Progenitor cell of endocrine pancreas (in vitro differentiated cells): Measurements from ENCODE around the gene SYNE2. TPM values are rescaled to one million over a fixed set of nuclear protein-coding genes. Genes with fewer than 3 reads are reported as not detected.
"Not testable (repeated sequence)": the region's sequence is repeated elsewhere in the genome, so short reads cannot be mapped to it uniquely, and the experiment has no call there.

ENCODE experiments used
- DNase-seq: peaks from one replicate; pipeline ENCODE4 v3.0.0; 2021; ENCODE audit warnings: low spot score; ENCODE audit not compliant: unreplicated experiment
- H3K27ac Mint-ChIP-seq: 2 replicates; pipeline ENCODE4 v1.8.0; 2021; ENCODE audit warnings: mild to moderate bottlenecking, moderate library complexity, mixed read lengths
- H3K27me3 Mint-ChIP-seq: 2 replicates; pipeline ENCODE4 v1.8.0; 2021; ENCODE audit warnings: mixed read lengths
- H3K36me3 Mint-ChIP-seq: 2 replicates; pipeline ENCODE4 v1.8.0; 2022; ENCODE audit warnings: mixed read lengths; ENCODE audit not compliant: insufficient read depth
- H3K4me1 Mint-ChIP-seq: 2 replicates; pipeline ENCODE4 v1.8.0; 2021; ENCODE audit warnings: low read depth, mixed read lengths
- H3K4me3 Mint-ChIP-seq: 2 replicates; pipeline ENCODE4 v1.8.0; 2021; ENCODE audit warnings: low read depth, mild to moderate bottlenecking, moderate library complexity, mixed read lengths
- H3K9me3 Mint-ChIP-seq: 2 replicates; pipeline ENCODE4 v1.8.0; 2021; ENCODE audit warnings: low read depth, mixed read lengths
- CTCF ChIP-seq: fragments of 200-600 bp; sonication (generic); IDR thresholded peaks from one replicate; pipeline ENCODE4 v1.5.0; 2021; ENCODE audit warnings: antibody characterized with exemption, mild to moderate bottlenecking; ENCODE audit not compliant: unreplicated experiment
- total RNA-seq: library from RNA; stranded (reverse); gene quantifications from 2 replicates; pipeline ENCODE4 v1.2.1, GENCODE V29; 2021

The SYNE2 gene
- total RNA-seq, 1 donor from 2014 or later: 108 TPM

GRCh38 chr14:63855281-63855680 is 2.5 kb downstream of the SYNE2 start:
- Mint-ChIP-seq H3K27me3 (peaks cover 8% of the 10 kb centered on the region), H3K36me3 (no peaks in the 10 kb centered on the region), H3K4me3 (peak overlapping the region; percentile 50), H3K4me1 (peaks cover 33% of the 10 kb centered on the region), H3K9me3 (no peaks in the 10 kb centered on the region), H3K27ac (peak overlapping the region; percentile 9)
- no peak for TF ChIP-seq CTCF
- no peak for DNase-seq

- DNase-seq: no peak
- no peak for TF ChIP-seq CTCF
- Mint-ChIP-seq H3K36me3 (no peaks in the 10 kb centered on the region), H3K27me3 (no peaks in the 10 kb centered on the region), H3K9me3 (no peaks in the 10 kb centered on the region), H3K4me1 (peaks cover 35% of the 10 kb centered on the region), H3K27ac (peak overlapping the region; percentile 35), H3K4me3 (no peak overlapping the region)
Measured at GRCh38 chr14:63857466-63858030, 4.7 kb downstream of the SYNE2 start.

GRCh38 chr14:63860146-63860545 is 7.3 kb downstream of the SYNE2 start:
- H3K4me1 Mint-ChIP-seq: peaks cover 36% of the 10 kb centered on the region
- no peak overlapping the region for H3K4me3 Mint-ChIP-seq
- H3K27ac Mint-ChIP-seq: peak overlapping the region; percentile 80

GRCh38 chr14:63862163-63862562 is 9.4 kb downstream of the SYNE2 start:
- Mint-ChIP-seq H3K4me3 (no peak overlapping the region), H3K27ac (no peak overlapping the region)

More at GRCh38 chr14:63860146-63860545, 7.3 kb downstream of the SYNE2 start:
- TF ChIP-seq CTCF: no peak
- no peak for DNase-seq
- no peaks in the 10 kb centered on the region for H3K9me3 Mint-ChIP-seq
- no peaks in the 10 kb centered on the region for H3K27me3 Mint-ChIP-seq
- no peaks in the 10 kb centered on the region for H3K36me3 Mint-ChIP-seq

GRCh38 chr14:63863004-63863403 is 10.2 kb downstream of the SYNE2 start:
- no peaks in the 10 kb centered on the region for H3K27me3 Mint-ChIP-seq
- no peak for DNase-seq
- H3K27ac Mint-ChIP-seq: no peak overlapping the region
- no peak for TF ChIP-seq CTCF
- no peak overlapping the region for H3K4me3 Mint-ChIP-seq
- H3K9me3 Mint-ChIP-seq: no peaks in the 10 kb centered on the region
- no peaks in the 10 kb centered on the region for H3K36me3 Mint-ChIP-seq
- H3K4me1 Mint-ChIP-seq: peaks cover 20% of the 10 kb centered on the region

More at GRCh38 chr14:63862163-63862562, 9.4 kb downstream of the SYNE2 start:
- no peaks in the 10 kb centered on the region for H3K9me3 Mint-ChIP-seq
- TF ChIP-seq CTCF: no peak
- H3K27me3 Mint-ChIP-seq: no peaks in the 10 kb centered on the region
- DNase-seq: no peak
- peaks cover 25% of the 10 kb centered on the region for H3K4me1 Mint-ChIP-seq
- no peaks in the 10 kb centered on the region for H3K36me3 Mint-ChIP-seq

GRCh38 chr14:63864775-63865174 is 12.0 kb downstream of the SYNE2 start:
- not testable (repeated sequence) for H3K27me3 Mint-ChIP-seq, H3K4me3 Mint-ChIP-seq, H3K9me3 Mint-ChIP-seq, DNase-seq, H3K36me3 Mint-ChIP-seq
- Mint-ChIP-seq H3K27ac (peak overlapping the region; percentile 76), H3K4me1 (peaks cover 25% of the 10 kb centered on the region)
